Midbrain (tissue), 1 donor: ENCODE measurements around the gene TRIM49C.
A peak's percentile ranks its signal among the peaks of the same experiment; 100 is the strongest.
"Not testable (repeated sequence)": the region's sequence is repeated elsewhere in the genome, so short reads cannot be mapped to it uniquely, and the experiment has no call there.

Source experiments
- DNase-seq: peaks from one replicate; lab custom pipeline; 2025; lab: John Stamatoyannopoulos, UW

Gene TRIM49C

GRCh38 chr11:90030806-90031205, at the start of gene TRIM49C:
TSS of gene TRIM49C (plus strand) at chr11:90031106. CDS start at chr11:90035212, 4,106 bp downstream.
- DNase-seq, result not testable (repeated sequence)

GRCh38 chr11:90024184-90024583, 6.7 kb upstream of the TRIM49C start:
- not testable (repeated sequence) for DNase-seq

GRCh38 chr11:90051591-90052209, 20.8 kb downstream of the TRIM49C start:
- not testable (repeated sequence) for DNase-seq

GRCh38 chr11:90052311-90052710, 21.4 kb downstream of the TRIM49C start:
- peak; percentile 0 for DNase-seq

- DNase-seq, result not testable (repeated sequence)
These were observed 22.6 kb downstream of the TRIM49C start for GRCh38 chr11:90053545-90053944.

GRCh38 chr11:90085650-90086049, 54.7 kb downstream of the TRIM49C start, which contains the start of gene UBTFL1:
TSS of gene UBTFL1 (plus strand) at chr11:90085950. CDS start at chr11:90085950, 0 bp downstream.
- not testable (repeated sequence) for DNase-seq

GRCh38 chr11:90088731-90089130, 57.8 kb downstream of the TRIM49C start:
- DNase-seq, result not testable (repeated sequence)
